GM18861 (cell line): ENCODE data around the gene MACF1.

Experiments used
- ATAC-seq: cut with Tn5 transposase; IDR thresholded peaks from one replicate; pipeline ENCODE4 v1.9.1; 2021; ENCODE audit not compliant: unreplicated experiment

The MACF1 gene

DNA sequence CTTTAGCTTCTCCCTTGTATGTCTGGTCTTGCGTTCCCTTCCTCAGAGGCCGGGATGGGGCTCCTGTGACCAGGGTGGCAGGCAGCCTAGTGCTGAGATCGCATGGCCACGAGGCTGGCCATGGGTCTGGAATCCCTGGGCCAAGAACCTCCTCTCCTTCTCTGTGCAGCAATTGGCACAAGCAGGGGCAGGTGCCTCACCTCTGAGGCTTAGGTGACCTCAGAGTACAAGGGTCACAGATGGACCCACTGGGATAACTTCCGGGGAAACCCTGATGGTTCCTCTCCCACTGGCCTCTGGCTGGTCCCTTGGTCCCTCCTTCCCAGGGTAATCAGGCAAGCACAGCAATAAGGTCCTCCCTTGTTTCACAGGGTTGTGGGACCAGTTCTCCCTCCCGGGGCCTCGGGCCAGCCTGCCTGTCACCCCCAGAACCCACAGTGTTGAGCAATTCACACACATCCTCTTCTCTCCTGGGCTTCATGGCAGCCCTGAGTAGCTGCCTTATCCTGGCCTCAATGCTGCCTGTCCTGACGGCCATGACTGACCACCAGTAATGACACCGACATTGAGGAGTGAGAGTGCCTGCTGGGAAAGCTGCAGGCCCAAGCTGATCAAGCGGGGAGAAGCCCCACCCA, 325.5 kb downstream of the MACF1 start:
- ATAC-seq, result no peak

DNA sequence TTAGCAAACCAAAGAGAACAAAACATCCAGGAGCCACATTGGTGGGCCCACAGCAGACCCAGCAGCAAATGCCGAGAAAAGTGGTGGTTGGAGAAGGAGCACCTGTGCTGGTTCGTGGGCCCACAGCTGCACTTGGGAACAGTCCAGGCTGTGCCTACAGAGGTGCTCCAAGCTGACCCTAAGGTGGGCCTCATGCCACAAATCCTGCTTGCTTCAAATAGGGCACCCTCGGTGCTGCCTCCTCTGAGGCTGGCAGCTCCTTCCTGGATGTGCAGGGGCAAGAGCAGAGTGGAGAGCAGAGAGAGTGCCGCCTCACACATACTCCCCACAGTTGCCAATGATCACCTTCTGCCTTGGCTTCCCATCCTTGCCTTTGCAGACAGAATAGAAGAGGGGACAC, 327.0 kb downstream of the MACF1 start:
- ATAC-seq, result no peak

DNA sequence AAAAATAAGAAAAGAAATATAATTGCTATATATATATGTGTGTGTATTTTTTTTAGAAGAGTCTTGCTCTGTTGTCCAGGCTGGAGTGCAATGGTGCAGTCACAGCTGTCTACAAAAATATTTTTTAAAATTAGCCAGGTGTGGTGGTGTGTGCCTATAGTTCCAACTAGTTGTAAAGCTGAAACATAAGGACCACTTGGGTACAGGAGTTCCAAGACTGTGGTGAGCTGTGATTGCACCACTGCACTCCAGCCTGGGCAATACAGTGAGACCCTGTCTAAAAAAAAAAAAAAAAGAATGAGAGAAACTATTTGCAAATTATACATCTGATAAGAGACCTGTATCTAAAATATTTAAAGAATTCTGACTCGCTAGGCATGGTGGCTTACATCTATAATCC, 328.9 kb downstream of the MACF1 start:
- no peak for ATAC-seq
